Uterus (tissue), 4 donors: ENCODE measurements around the gene MAEA. TPM values are rescaled to one million over a fixed set of nuclear protein-coding genes. Genes with fewer than 3 reads are reported as not detected.

Experiments used
- DNase-seq, 2 donors: peaks; one replicate each; pipeline ENCODE4 v3.0.0-alpha.2; 2019 to 2020
- H3K27ac ChIP-seq, 2 donors: fragments of 200-600 bp; sonication (generic); 1 replicate in 1 of 2; 2 replicates in 1 of 2; pipeline ENCODE4 v1.5.1; 2016 to 2018
- H3K27me3 ChIP-seq, 2 donors: fragments of 200-600 bp; sonication (generic); one replicate each; pipeline ENCODE4 v1.5.1; 2018 to 2019; ENCODE audit warnings: control low read depth in 1 of 2
- H3K36me3 ChIP-seq, 2 donors: fragments of 200-600 bp; sonication (generic); one replicate each; pipeline ENCODE4 v1.5.1; 2019; ENCODE audit warnings: control low read depth in 1 of 2
- H3K4me1 ChIP-seq, 2 donors: fragments of 200-600 bp; sonication (generic); one replicate each; pipeline ENCODE4 v1.5.1; 2018 to 2019; ENCODE audit warnings: control low read depth in 1 of 2
- H3K4me3 ChIP-seq, 2 donors: fragments of 200-600 bp; sonication (generic); 1 replicate in 1 of 2; 2 replicates in 1 of 2; pipeline ENCODE4 v1.5.1; 2018 to 2019; ENCODE audit warnings: mild to moderate bottlenecking in 1 of 2
- H3K9me3 ChIP-seq, 2 donors: fragments of 200-600 bp; sonication (generic); one replicate each; pipeline ENCODE4 v1.5.1; 2019; ENCODE audit warnings: control low read depth in 1 of 2
- POLR2A ChIP-seq, 2 donors: fragments of 450-650 bp; IDR thresholded peaks; one replicate each; pipeline ENCODE4 v1.6.1; 2016; ENCODE audit warnings: antibody characterized with exemption in 2 of 2, mild to moderate bottlenecking in 1 of 2, moderate library complexity in 1 of 2
- intact Hi-C: fragments of 100-400 bp; cut with DNase I; formaldehyde crosslinking; loops from one replicate; pipeline ENCODE4 v1.15.1; 2023; ENCODE audit warnings: low total_unique reads
- total RNA-seq, 4 donors: library from RNA; depleted of rRNA in 3 of 4; stranded (reverse); fragments of >200 nt in 3 of 4; gene quantifications; one replicate each; pipeline versions ENCODE4 v1.1.0 to v1.2.4, GENCODE V29; 2014 to 2023
- TF ChIP-seq, protein P1 (sequence below), 4 experiments: fragments of 200-600 bp in 2 of 4; fragments of 450-650 bp in 2 of 4; sonication (generic) in 2 of 4; IDR thresholded peaks; one replicate each; pipeline ENCODE4 v1.5.1; 2016 to 2019; ENCODE audit warnings: antibody characterized with exemption in 4 of 4, mild to moderate bottlenecking in 2 of 4, moderate library complexity in 1 of 4
- donor health status: DM: yes; HTN: yes; CAD: no.

Gene MAEA
- total RNA-seq, 4 donors from 2014 or later: 32.3 to 70.7 (median 67.8) TPM

DNA sequence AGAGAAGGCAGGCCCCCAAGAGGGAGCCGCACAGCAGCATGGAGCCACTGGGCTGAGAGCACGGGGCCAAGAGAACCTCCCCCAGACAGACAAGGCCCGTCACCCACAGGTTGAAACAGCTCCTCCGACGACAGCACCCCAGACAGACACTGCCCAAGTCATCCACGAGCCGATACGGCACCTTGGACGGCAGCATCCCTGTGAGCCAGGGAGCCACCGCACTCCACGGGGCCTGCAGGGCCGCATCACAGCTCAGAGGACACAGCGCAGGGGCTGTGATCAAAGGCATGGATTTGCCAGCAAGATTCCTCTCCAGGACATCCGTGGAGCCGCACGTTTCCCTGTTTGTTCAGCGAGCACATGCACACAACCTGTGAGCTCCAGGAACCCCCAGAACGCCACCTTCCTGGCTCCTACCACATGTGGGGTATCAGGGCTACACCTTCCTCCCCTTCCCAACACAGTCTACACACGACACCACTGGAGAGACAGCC lies 44.7 kb upstream of the MAEA start:
- intact Hi-C loops: loop anchor here (5.0 kb wide), 3 partner anchors 33 to 102 kb away; partner anchors contain the start of gene UVSSA
- Histone ChIP-seq H3K27me3 (no peaks in the 10 kb centered on the region), H3K4me3 (no peak overlapping the region), H3K4me1 (peaks cover 8 to 45% of the 10 kb centered on the region in 2 donors), H3K27ac (no peak overlapping the region), H3K9me3 (no peaks in the 10 kb centered on the region), H3K36me3 (no peaks in the 10 kb centered on the region)
- DNase-seq: no peak
- TF ChIP-seq, protein P1, sequence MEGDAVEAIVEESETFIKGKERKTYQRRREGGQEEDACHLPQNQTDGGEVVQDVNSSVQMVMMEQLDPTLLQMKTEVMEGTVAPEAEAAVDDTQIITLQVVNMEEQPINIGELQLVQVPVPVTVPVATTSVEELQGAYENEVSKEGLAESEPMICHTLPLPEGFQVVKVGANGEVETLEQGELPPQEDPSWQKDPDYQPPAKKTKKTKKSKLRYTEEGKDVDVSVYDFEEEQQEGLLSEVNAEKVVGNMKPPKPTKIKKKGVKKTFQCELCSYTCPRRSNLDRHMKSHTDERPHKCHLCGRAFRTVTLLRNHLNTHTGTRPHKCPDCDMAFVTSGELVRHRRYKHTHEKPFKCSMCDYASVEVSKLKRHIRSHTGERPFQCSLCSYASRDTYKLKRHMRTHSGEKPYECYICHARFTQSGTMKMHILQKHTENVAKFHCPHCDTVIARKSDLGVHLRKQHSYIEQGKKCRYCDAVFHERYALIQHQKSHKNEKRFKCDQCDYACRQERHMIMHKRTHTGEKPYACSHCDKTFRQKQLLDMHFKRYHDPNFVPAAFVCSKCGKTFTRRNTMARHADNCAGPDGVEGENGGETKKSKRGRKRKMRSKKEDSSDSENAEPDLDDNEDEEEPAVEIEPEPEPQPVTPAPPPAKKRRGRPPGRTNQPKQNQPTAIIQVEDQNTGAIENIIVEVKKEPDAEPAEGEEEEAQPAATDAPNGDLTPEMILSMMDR (IDR thresholded peaks at IDR 0.05): no peak
- no peak for TF ChIP-seq POLR2A (IDR thresholded peaks at IDR 0.05)

DNA sequence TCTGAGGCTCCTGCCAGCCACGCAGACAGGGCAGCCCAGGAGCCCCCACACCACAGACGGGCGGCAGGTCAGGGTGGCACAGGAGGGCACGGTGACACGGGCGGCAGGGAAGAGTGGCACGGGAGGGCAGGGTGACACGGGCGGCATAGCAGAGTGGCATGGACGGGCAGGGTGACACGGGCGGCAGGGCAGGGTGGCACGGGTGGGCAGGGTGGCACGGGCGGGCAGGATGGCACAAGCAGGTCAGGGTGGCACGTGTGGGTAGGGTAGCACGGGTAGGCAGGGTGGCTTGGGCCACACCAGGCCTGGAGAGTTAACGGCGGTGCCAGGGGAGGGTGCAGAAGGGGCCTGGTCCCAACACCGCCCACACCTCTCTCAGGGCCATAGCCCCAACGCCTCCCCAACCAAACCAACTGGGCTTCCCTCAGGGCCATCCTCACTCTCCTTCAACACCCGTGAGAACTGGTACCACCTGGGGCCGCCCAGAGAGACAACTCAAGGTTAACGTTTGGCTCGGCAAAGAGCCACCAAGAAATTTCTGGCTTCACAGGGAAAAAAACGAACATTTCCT lies 44.1 kb upstream of the MAEA start:
- Histone ChIP-seq H3K4me1 (peaks cover 8 to 50% of the 10 kb centered on the region in 2 donors), H3K36me3 (no peaks in the 10 kb centered on the region), H3K4me3 (peak overlapping the region in 1 of 2 donors; percentile 12), H3K9me3 (no peaks in the 10 kb centered on the region), H3K27ac (peak overlapping the region; percentile 95 to 97), H3K27me3 (no peaks in the 10 kb centered on the region)
- intact Hi-C loops: loop anchor here (5.0 kb wide), 3 partner anchors 33 to 102 kb away; partner anchors contain the start of gene UVSSA
- TF ChIP-seq POLR2A (IDR thresholded peaks at IDR 0.05): no peak
- TF ChIP-seq, protein P1 (IDR thresholded peaks at IDR 0.05): no peak
- DNase-seq: no peak

DNA sequence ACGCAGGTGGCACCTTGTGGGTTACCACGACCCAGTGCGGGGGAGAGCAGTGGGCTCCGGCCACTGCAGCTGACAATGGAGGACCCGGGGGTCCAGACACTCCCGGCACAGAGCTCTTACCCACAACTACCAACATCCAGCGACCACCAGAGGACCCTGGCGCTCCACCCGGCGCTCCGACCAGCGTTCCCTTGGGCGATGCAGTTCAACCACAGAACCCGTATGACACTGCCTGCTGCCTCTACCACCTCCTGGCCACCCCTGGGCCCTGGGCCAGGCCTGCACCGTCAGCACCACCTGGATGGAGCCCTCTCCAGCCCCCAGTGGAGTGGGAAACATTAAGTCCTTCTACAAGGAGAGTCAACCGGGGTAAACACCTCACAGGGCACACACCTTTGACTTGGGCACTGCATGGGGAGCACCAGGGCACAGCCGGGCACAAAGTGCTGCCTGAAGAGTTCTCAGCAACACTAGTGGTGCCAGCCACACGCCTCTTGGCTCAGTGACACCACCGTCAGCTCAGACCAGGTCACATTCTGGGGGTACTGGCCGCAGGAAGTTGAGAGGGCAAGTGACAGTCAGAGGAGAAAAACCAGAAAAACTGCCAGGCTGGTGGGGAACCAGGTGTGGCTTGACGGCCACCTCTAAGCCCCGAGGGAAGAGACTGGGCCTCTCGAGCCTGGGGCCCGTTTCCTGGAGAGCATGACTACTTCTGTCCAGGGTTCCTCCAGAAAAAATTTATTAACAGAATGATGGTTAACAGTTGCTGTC lies 43.4 kb upstream of the MAEA start:
- H3K4me3 ChIP-seq: peak overlapping the region in 1 of 2 donors; percentile 12
- no peak for TF ChIP-seq POLR2A (IDR thresholded peaks at IDR 0.05)
- TF ChIP-seq, protein P1 (IDR thresholded peaks at IDR 0.05): no peak
- H3K4me1 ChIP-seq: peaks cover 8 to 53% of the 10 kb centered on the region in 2 donors
- H3K27me3 ChIP-seq: no peaks in the 10 kb centered on the region
- H3K9me3 ChIP-seq: no peaks in the 10 kb centered on the region
- DNase-seq: peak in 1 of 2 donors; percentile 18
- H3K27ac ChIP-seq: peak overlapping the region; percentile 95 to 97
- H3K36me3 ChIP-seq: no peaks in the 10 kb centered on the region
- intact Hi-C loops: loop anchor here (5.0 kb wide), 3 partner anchors 34 to 101 kb away; partner anchors contain the start of gene UVSSA

DNA sequence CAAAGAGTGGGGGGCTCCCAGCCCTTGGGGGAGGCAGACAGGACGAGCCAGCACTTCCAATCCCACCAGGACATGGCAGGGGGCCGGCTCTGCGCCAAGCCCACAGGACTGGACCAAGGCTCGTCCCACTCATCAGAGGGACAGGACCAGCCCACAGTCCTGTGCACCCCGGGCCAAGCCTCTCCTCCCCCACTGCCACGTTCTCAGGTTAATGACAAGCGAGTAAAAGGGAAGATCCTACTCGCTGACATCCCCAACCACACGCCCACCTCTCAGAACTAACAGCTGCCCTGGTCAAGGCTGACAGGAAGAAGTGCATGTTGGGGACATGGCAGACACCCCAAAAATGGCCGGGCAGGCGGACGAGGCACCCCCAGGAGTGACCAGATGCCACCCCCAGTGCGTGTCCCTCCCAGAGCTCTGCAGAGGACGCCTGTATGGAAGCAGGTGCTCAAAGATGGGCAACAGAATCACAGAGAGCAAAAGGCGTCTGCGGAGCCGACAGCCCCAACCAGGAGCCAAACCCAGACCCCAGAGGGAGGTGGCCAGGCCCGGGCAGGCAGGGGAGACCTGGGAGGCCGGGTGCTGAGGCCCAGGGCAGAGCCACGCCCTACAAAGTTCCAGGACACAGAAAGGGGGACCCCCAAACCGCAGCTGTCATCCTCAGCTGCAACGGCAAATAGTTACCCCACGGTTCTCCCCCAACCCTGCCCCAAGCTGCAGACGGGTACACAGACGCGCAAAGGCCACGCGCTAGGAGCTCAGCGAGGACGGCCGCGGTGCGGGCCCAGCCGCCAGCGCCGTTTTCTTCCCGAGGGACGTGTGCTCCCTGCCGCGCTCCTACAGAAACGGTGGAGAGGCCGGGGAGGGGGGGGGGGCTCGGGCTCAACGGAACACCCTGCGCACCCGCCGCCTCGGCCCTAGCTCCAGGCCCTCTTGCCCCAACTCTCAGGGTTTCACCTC lies 42.5 kb upstream of the MAEA start:
- Histone ChIP-seq H3K4me3 (peak overlapping the region; percentile 50 to 75), H3K27me3 (no peaks in the 10 kb centered on the region), H3K4me1 (peaks cover 8 to 47% of the 10 kb centered on the region in 2 donors), H3K9me3 (no peaks in the 10 kb centered on the region), H3K27ac (peak overlapping the region; percentile 95 to 97), H3K36me3 (no peaks in the 10 kb centered on the region)
- peak; percentile 19 to 27 for DNase-seq
- TF ChIP-seq, protein P1 (IDR thresholded peaks at IDR 0.05): no peak
- intact Hi-C loops: loop anchor here (5.0 kb wide), 3 partner anchors 35 to 100 kb away; partner anchors contain the start of gene UVSSA
